ENCODE measurements around the gene UBXN11. TPM values are rescaled to one million over a fixed set of nuclear protein-coding genes. Genes with fewer than 3 reads are reported as not detected.

Gene UBXN11
- total RNA-seq, 4 donors from 2014 or later: 4.9 to 17.9 (median 12.0) TPM

DNA sequence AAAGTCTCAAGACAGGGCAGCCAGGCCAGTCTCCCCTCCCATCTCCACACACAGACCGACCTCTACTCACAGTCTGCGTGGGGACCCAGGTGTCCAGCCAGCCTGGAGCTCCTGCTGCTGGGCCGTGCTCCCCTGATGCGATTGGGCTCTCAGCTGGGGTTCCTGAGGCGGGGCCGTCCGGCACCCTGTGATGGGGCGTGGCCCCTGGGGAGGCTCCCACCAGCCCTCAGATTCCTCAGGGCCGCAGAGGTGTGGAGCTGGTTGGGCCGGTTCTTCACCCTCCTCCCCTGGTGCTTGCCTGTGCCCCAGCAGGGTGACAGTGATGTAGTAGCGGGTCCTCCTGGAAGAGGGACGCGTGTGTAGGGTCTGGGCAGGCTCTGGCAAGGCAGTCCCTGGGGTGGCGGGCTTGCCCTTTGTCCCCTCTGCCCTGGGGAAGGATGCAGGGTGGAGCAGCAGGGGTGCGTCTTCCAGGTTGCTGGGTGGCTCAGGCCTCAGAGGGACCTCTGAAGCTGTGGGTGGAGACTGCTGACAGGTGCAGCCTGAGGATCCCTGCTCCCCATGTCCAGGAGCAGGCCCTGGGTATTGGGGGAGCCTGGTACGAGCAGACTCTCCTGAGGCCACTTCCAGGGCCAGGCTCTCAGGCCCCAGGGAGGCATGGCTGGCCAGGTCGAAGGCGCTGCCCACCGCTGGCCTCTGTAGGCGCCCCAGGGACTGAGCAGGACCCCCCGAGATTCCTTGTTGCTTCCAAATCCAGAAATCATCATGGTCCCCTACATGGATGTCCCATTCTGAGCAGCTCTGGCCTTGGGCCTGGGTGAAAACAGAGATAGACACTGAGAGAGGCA, 47.8 kb upstream of the UBXN11 start, which contains the start of gene CRYBG2:
CRYBG2 (minus strand) TSS at position 155 of the 845 bp plus-strand sequence. CDS start 7,473 bp downstream, outside the sequence.
- no peaks in the 10 kb centered on the region for H3K9me3 ChIP-seq
- H3K27ac ChIP-seq: peak within 1 kb of the TSS; percentile 29 to 48 (median 36)

DNA sequence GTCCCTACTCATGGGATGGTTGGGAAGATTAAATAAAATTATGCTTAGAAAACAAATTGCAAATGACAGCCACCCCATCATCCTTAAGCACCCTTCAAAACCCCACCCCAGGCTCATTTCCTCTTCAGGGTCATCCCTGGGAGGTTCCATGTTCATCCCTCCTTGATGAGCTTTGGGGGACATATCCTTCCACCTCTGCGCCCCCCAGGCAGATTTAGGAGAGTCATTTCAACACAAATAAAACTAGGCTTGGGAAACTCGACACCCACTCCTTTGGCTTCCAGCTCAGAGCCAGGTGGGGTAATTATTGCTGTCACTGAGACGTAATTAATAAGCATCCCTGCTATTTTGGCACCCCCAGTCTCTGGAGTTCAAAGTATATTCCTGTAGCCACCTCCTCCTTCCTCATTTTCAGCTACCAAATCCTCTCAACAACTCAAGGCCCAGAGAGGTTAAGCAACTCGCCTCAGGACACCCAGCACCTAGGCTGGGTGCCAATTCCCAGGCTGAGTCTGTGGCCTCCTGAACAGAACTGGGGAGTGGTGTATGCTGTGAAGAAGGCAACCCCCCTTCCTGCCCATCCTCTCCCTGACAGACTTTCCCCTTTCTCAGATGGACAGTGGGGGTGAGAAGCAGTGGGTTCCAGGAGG, 46.9 kb upstream of the UBXN11 start:
- Histone ChIP-seq H3K4me1 (peaks cover 0 to 43% (median 29%) of the 10 kb centered on the region in 4 donors), H3K36me3 (no peaks in the 10 kb centered on the region), H3K4me3 (no peak overlapping the region), H3K9me3 (no peaks in the 10 kb centered on the region), H3K27me3 (no peaks in the 10 kb centered on the region), H3K27ac (peak overlapping the region; percentile 29 to 48 (median 36))
- intact Hi-C loops (cut with DNase I; ENCODE audit: low total_unique reads): no loop called here
- in situ Hi-C loops (cut with MboI; ENCODE audit: low pct_ligation_motif_present in 1 of 4, low pct_unique_long_range_greater_than_20kb in 1 of 4, low sequenced_read_pairs in 3 of 4): no loop called here
- TF ChIP-seq EP300 (IDR thresholded peaks at IDR 0.05; ENCODE audit: low read depth) (no peak), POLR2AphosphoS5 (IDR thresholded peaks at IDR 0.05) (no peak), POLR2A (IDR thresholded peaks at IDR 0.05) (no peak)
- TF ChIP-seq, protein P1, sequence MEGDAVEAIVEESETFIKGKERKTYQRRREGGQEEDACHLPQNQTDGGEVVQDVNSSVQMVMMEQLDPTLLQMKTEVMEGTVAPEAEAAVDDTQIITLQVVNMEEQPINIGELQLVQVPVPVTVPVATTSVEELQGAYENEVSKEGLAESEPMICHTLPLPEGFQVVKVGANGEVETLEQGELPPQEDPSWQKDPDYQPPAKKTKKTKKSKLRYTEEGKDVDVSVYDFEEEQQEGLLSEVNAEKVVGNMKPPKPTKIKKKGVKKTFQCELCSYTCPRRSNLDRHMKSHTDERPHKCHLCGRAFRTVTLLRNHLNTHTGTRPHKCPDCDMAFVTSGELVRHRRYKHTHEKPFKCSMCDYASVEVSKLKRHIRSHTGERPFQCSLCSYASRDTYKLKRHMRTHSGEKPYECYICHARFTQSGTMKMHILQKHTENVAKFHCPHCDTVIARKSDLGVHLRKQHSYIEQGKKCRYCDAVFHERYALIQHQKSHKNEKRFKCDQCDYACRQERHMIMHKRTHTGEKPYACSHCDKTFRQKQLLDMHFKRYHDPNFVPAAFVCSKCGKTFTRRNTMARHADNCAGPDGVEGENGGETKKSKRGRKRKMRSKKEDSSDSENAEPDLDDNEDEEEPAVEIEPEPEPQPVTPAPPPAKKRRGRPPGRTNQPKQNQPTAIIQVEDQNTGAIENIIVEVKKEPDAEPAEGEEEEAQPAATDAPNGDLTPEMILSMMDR (IDR thresholded peaks at IDR 0.05): no peak
- DNase-seq: no peak
- 87 to 100% methylated on average over 1 to 4 of the region's 4 CpGs for WGBS, 2 donors (ENCODE audit: low coverage in 1 of 2)

More for the DNA sequence above, 47.8 kb upstream of the UBXN11 start, which contains the start of gene CRYBG2:
- intact Hi-C loops (cut with DNase I; ENCODE audit: low total_unique reads) (no loop called here), in situ Hi-C loops (cut with MboI; ENCODE audit: low pct_ligation_motif_present in 1 of 4, low pct_unique_long_range_greater_than_20kb in 1 of 4, low sequenced_read_pairs in 3 of 4) (no loop called here)
- H3K4me3 ChIP-seq: no peak within 1 kb of the TSS
- H3K27me3 ChIP-seq: no peaks in the 10 kb centered on the region
- WGBS, 2 donors (ENCODE audit: low coverage in 1 of 2): 42% methylated on average over 21 of the region's 21 CpGs; no CpG with 5 or more reads in 1 of the 2 donors
- no peaks in the 10 kb centered on the region for H3K36me3 ChIP-seq
- peak; percentile 84 for DNase-seq
- peak in 2 of 3 donors; percentile 36 to 55 for TF ChIP-seq POLR2AphosphoS5 (IDR thresholded peaks at IDR 0.05)
- TF ChIP-seq, protein P1 (IDR thresholded peaks at IDR 0.05): no peak
- peak; percentile 54 for TF ChIP-seq POLR2A (IDR thresholded peaks at IDR 0.05)
- peaks cover 0 to 47% (median 34%) of the 10 kb centered on the region in 4 donors for H3K4me1 ChIP-seq

DNA sequence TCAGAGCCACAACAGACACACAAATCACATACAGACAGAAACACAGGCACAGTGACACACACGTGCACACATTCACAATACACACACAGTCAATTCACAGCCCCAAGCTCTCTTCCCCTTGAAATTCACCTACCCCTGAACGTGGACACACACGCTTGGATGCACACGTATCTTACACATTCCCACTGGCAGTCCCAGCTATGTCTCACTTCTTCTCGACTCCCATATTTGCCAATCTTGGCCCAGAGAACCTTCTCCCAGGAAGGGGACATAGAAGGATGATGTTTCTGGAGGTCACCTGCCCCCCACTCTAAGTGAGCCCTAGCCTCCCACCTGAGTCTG, 45.9 kb upstream of the UBXN11 start:
- DNase-seq: no peak
- H3K4me1 ChIP-seq: peaks cover 0 to 33% (median 24%) of the 10 kb centered on the region in 4 donors
- H3K27me3 ChIP-seq: no peaks in the 10 kb centered on the region
- TF ChIP-seq POLR2AphosphoS5 (IDR thresholded peaks at IDR 0.05) (no peak), POLR2A (IDR thresholded peaks at IDR 0.05) (no peak), EP300 (IDR thresholded peaks at IDR 0.05; ENCODE audit: low read depth) (no peak)
- TF ChIP-seq, protein P1 (IDR thresholded peaks at IDR 0.05): no peak
- H3K9me3 ChIP-seq: no peaks in the 10 kb centered on the region
- no peak overlapping the region for H3K4me3 ChIP-seq
- H3K27ac ChIP-seq: peak overlapping the region in 2 of 4 donors; percentile 17 to 21
- 76 to 97% methylated on average over 5 of the region's 5 CpGs for WGBS, 2 donors (ENCODE audit: low coverage in 1 of 2)
- in situ Hi-C loops (cut with MboI; ENCODE audit: low pct_ligation_motif_present in 1 of 4, low pct_unique_long_range_greater_than_20kb in 1 of 4, low sequenced_read_pairs in 3 of 4): no loop called here
- intact Hi-C loops (cut with DNase I; ENCODE audit: low total_unique reads): no loop called here
- no peaks in the 10 kb centered on the region for H3K36me3 ChIP-seq
